Osteoblast (primary cell): Measurements from ENCODE around the gene ARL10. TPM values are rescaled to one million over a fixed set of nuclear protein-coding genes. Genes with fewer than 3 reads are reported as not detected.

Experiments used
- DNase-seq: peaks from one replicate; pipeline ENCODE4 v3.0.0; 2011; ENCODE audit warnings: low spot score, mixed read lengths; ENCODE audit not compliant: insufficient read length; ENCODE audit errors: missing footprints
- H2AFZ ChIP-seq: 2 replicates; pipeline ENCODE4 v1.6.0; 2011; ENCODE audit warnings: mild to moderate bottlenecking, low read length
- H3K27ac ChIP-seq: 2 replicates; pipeline ENCODE4 v1.5.1; 2011; ENCODE audit warnings: mild to moderate bottlenecking, low read depth, low read length, moderate library complexity
- H3K27me3 ChIP-seq: 2 replicates; pipeline ENCODE4 v1.6.0; 2012; ENCODE audit warnings: mild to moderate bottlenecking, control low read depth, inconsistent platforms, low read length, moderate library complexity; ENCODE audit not compliant: insufficient read depth
- H3K36me3 ChIP-seq: 2 replicates; pipeline ENCODE4 v1.5.1; 2011; ENCODE audit warnings: mild to moderate bottlenecking, low read length, control low read depth, moderate library complexity; ENCODE audit not compliant: insufficient read depth
- H3K4me1 ChIP-seq: 2 replicates; pipeline ENCODE4 v1.5.1; 2011; ENCODE audit warnings: mild to moderate bottlenecking, low read length, control low read depth, moderate library complexity; ENCODE audit not compliant: insufficient read depth
- H3K4me2 ChIP-seq: 2 replicates; pipeline ENCODE4 v1.6.0; 2011; ENCODE audit warnings: mild to moderate bottlenecking, low read length; ENCODE audit not compliant: insufficient read depth
- H3K4me3 ChIP-seq: fragments of 200-600 bp; sonication (generic); 3 replicates; pipeline ENCODE4 v1.5.1; 2012; ENCODE audit warnings: mild to moderate bottlenecking, low read length, inconsistent platforms; ENCODE audit not compliant: insufficient read depth
- H3K79me2 ChIP-seq: 2 replicates; pipeline ENCODE4 v1.6.0; 2012; ENCODE audit warnings: mild to moderate bottlenecking, low read length, control low read depth, inconsistent platforms; ENCODE audit not compliant: insufficient read depth
- H3K9me3 ChIP-seq: 2 replicates; pipeline ENCODE4 v1.5.1; 2011; ENCODE audit warnings: low read depth, low read length, control low read depth
- H4K20me1 ChIP-seq: 2 replicates; pipeline ENCODE4 v1.6.0; 2012; ENCODE audit warnings: mild to moderate bottlenecking, low read length, control low read depth; ENCODE audit not compliant: insufficient read depth
- CTCF ChIP-seq: IDR thresholded peaks from 2 replicates; pipeline ENCODE4 v1.5.1; 2011; ENCODE audit warnings: mild to moderate bottlenecking, low read depth, low read length, moderate library complexity; ENCODE audit errors: extremely low read depth
- total RNA-seq: library from RNA; depleted of rRNA; stranded (reverse); fragments of >200 nt; gene quantifications from 2 replicates; pipeline ENCODE4 v1.2.3, GENCODE V29; 2012

The ARL10 gene
- total RNA-seq, 1 donor, result 14.1 TPM

GRCh38 chr5:176401281-176402205 is 36.3 kb downstream of the ARL10 start:
- DNase-seq, result no peak
- no peak for TF ChIP-seq CTCF
- Histone ChIP-seq H3K36me3 (peaks cover 9% of the 10 kb centered on the region), H4K20me1 (peaks cover 3% of the 10 kb centered on the region), H3K4me3 (no peak overlapping the region), H3K79me2 (no peaks in the 10 kb centered on the region), H3K4me1 (no peaks in the 10 kb centered on the region), H3K27ac (no peak overlapping the region), H3K4me2 (no peak overlapping the region), H3K9me3 (no peaks in the 10 kb centered on the region), H3K27me3 (no peaks in the 10 kb centered on the region), H2AFZ (no peak overlapping the region)

- no peaks in the 10 kb centered on the region for H3K4me1 ChIP-seq
- peaks cover 16% of the 10 kb centered on the region for H3K36me3 ChIP-seq
- H3K4me2 ChIP-seq, result no peak overlapping the region
- H3K27me3 ChIP-seq, result no peaks in the 10 kb centered on the region
- no peak for DNase-seq
- peaks cover 5% of the 10 kb centered on the region for H3K79me2 ChIP-seq
- peak; percentile 11 for TF ChIP-seq CTCF
- H3K9me3 ChIP-seq, result no peaks in the 10 kb centered on the region
- no peak overlapping the region for H3K4me3 ChIP-seq
- no peak overlapping the region for H2AFZ ChIP-seq
- H3K27ac ChIP-seq, result no peak overlapping the region
- peaks cover 10% of the 10 kb centered on the region for H4K20me1 ChIP-seq
Measured at GRCh38 chr5:176405656-176406435, 40.6 kb downstream of the ARL10 start.

GRCh38 chr5:176406436-176407052 is 41.3 kb downstream of the ARL10 start:
- no peak overlapping the region for H3K4me3 ChIP-seq
- H3K4me1 ChIP-seq, result peaks cover 2% of the 10 kb centered on the region
- no peak overlapping the region for H2AFZ ChIP-seq
- no peak overlapping the region for H3K4me2 ChIP-seq
- TF ChIP-seq CTCF, result no peak
- DNase-seq, result no peak
- no peaks in the 10 kb centered on the region for H3K27me3 ChIP-seq
- H3K79me2 ChIP-seq, result peaks cover 12% of the 10 kb centered on the region
- H3K36me3 ChIP-seq, result peaks cover 16% of the 10 kb centered on the region
- no peaks in the 10 kb centered on the region for H3K9me3 ChIP-seq
- H4K20me1 ChIP-seq, result peaks cover 17% of the 10 kb centered on the region
- no peak overlapping the region for H3K27ac ChIP-seq
